ENCODE data around the gene LRRTM4.

Gene LRRTM4

DNA sequence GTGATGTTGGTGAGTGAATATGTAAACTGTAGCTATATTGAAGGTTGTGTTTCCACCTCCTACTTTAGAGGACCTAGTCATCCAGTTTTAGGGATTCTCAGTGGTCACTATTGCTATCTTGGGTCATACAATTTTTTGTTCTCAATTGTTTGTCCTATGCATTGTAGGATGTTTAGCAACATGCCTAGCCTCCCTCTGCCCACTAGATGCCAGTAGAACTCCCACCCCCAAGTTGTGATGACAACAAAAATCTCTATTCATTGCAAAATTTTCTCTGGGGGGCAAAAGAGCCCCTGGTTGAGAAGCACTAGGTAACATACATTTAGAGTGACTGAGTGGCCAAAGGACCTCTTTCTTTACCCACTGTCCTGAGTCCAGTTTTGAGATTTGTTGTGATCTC is 87.3 kb downstream of the LRRTM4 start:
- TF ChIP-seq TAF1 (IDR thresholded peaks at IDR 0.05; ENCODE audit: low read depth, low read length), result no peak
- no peak for TF ChIP-seq PAX5 (IDR thresholded peaks at IDR 0.05; ENCODE audit: insufficient read depth, low read length, severe bottlenecking)
- TF ChIP-seq POLR2AphosphoS5 (IDR thresholded peaks at IDR 0.05; ENCODE audit: low read depth, low read length), result no peak
- TF ChIP-seq SPI1 (IDR thresholded peaks at IDR 0.05; ENCODE audit: low read depth, low read length), result no peak
- TF ChIP-seq POLR2A (IDR thresholded peaks at IDR 0.05; ENCODE audit: low read depth, low read length), result no peak
- TF ChIP-seq POU2F2 (IDR thresholded peaks at IDR 0.05; ENCODE audit: low read depth, low read length), result no peak
- no peak for DNase-seq (ENCODE audit: insufficient read length, low spot score)

DNA sequence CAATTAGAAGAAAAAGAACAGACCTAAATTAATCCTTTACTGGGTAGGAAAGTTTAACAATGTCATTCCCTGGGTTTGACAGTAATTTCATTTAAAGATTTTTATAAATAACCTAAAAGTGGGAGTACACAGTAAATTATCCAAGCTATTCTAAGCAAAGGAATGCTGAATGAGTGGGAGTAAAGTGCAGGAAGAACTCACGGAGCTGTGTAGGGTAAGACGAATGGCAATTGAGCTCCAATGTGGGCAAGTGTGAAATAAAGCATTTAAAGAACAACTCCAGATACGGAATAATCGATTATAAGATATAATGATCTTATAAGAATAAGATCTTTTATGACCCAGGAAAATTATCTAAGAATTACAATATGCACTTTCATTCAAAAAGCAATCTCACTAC is 93.2 kb downstream of the LRRTM4 start:
- DNase-seq (ENCODE audit: insufficient read length, low spot score) (no peak), FAIRE-seq (no peak)
- TF ChIP-seq POU2F2 (IDR thresholded peaks at IDR 0.05; ENCODE audit: low read depth, low read length) (no peak), POLR2AphosphoS5 (IDR thresholded peaks at IDR 0.05; ENCODE audit: low read depth, low read length) (no peak), POLR2A (IDR thresholded peaks at IDR 0.05; ENCODE audit: low read depth, low read length) (no peak), TAF1 (IDR thresholded peaks at IDR 0.05; ENCODE audit: low read depth, low read length) (no peak), SPI1 (IDR thresholded peaks at IDR 0.05; ENCODE audit: low read depth, low read length) (no peak), PAX5 (IDR thresholded peaks at IDR 0.05; ENCODE audit: insufficient read depth, low read length, severe bottlenecking) (no peak)

More for the DNA sequence above, 87.3 kb downstream of the LRRTM4 start:
- no peak for FAIRE-seq

DNA sequence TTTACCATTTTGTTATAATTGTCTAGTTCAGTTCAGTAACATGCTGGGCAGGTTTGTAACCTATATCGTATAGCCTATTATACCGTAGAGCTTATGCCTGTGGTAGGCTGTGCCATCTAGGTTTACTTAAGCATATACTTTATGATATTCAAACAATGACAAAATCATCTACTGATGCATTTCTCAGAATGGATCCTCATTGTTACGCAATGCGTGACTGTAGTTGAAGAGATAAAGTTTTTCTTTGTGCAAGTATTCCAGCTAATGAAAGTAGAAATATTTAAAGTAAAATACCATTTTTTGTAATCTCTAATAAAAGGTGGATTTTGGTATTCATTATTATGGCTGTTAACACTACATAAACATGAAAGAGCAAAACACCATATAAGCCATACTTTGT is 100.2 kb downstream of the LRRTM4 start:
- FAIRE-seq (no peak), DNase-seq (ENCODE audit: insufficient read length, low spot score) (no peak)
- TF ChIP-seq POU2F2 (IDR thresholded peaks at IDR 0.05; ENCODE audit: low read depth, low read length) (no peak), SPI1 (IDR thresholded peaks at IDR 0.05; ENCODE audit: low read depth, low read length) (no peak), POLR2AphosphoS5 (IDR thresholded peaks at IDR 0.05; ENCODE audit: low read depth, low read length) (no peak), TAF1 (IDR thresholded peaks at IDR 0.05; ENCODE audit: low read depth, low read length) (no peak), POLR2A (IDR thresholded peaks at IDR 0.05; ENCODE audit: low read depth, low read length) (no peak), PAX5 (IDR thresholded peaks at IDR 0.05; ENCODE audit: insufficient read depth, low read length, severe bottlenecking) (no peak)

DNA sequence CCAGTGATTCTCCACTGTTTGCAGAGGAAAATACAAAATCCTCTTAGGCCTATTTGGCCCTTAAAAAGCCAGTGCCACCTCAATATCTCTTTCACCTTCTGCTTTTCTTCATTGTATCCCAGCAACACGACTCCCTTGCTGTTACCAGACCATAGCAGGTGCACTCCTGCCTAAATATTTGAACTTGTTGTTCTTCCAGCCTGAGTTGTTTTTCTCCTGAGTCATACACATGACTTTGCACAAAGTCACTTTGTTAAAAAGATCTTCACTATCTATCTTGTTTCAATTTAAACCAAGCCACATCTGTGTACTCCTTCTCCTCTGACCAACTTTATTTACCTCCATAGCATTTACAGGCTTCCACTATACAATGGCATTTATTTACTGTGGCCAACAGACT is 103.6 kb downstream of the LRRTM4 start:
- DNase-seq (ENCODE audit: insufficient read length, low spot score) (no peak), FAIRE-seq (no peak)
- TF ChIP-seq SPI1 (IDR thresholded peaks at IDR 0.05; ENCODE audit: low read depth, low read length) (no peak), TAF1 (IDR thresholded peaks at IDR 0.05; ENCODE audit: low read depth, low read length) (no peak), POLR2AphosphoS5 (IDR thresholded peaks at IDR 0.05; ENCODE audit: low read depth, low read length) (no peak), PAX5 (IDR thresholded peaks at IDR 0.05; ENCODE audit: insufficient read depth, low read length, severe bottlenecking) (no peak), POU2F2 (IDR thresholded peaks at IDR 0.05; ENCODE audit: low read depth, low read length) (no peak), POLR2A (IDR thresholded peaks at IDR 0.05; ENCODE audit: low read depth, low read length) (no peak)

DNA sequence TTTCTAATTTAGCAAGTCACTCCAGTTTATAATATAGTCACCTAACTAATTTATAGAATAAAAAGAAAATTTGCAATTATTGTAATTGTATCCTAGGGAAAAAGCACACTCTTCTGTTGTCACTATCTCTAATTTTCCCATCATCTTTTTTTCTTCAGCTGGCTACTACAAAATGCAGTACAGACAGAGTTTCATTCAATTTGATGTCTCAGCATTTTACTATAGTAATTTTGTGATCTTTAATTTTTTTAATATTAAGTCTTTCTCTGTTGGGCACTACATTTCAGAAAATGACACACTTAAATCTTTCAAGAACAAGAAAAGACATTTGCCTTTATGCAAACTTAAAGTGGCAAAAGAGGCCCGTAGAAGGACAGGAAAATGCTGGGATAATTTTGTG is 118.0 kb downstream of the LRRTM4 start:
- FAIRE-seq (no peak), DNase-seq (ENCODE audit: insufficient read length, low spot score) (no peak)
- no peak for TF ChIP-seq PAX5 (IDR thresholded peaks at IDR 0.05; ENCODE audit: insufficient read depth, low read length, severe bottlenecking)
- no peak for TF ChIP-seq POU2F2 (IDR thresholded peaks at IDR 0.05; ENCODE audit: low read depth, low read length)
- TF ChIP-seq SPI1 (IDR thresholded peaks at IDR 0.05; ENCODE audit: low read depth, low read length), result no peak
- TF ChIP-seq POLR2A (IDR thresholded peaks at IDR 0.05; ENCODE audit: low read depth, low read length), result no peak
- no peak for TF ChIP-seq POLR2AphosphoS5 (IDR thresholded peaks at IDR 0.05; ENCODE audit: low read depth, low read length)
- TF ChIP-seq TAF1 (IDR thresholded peaks at IDR 0.05; ENCODE audit: low read depth, low read length), result no peak

DNA sequence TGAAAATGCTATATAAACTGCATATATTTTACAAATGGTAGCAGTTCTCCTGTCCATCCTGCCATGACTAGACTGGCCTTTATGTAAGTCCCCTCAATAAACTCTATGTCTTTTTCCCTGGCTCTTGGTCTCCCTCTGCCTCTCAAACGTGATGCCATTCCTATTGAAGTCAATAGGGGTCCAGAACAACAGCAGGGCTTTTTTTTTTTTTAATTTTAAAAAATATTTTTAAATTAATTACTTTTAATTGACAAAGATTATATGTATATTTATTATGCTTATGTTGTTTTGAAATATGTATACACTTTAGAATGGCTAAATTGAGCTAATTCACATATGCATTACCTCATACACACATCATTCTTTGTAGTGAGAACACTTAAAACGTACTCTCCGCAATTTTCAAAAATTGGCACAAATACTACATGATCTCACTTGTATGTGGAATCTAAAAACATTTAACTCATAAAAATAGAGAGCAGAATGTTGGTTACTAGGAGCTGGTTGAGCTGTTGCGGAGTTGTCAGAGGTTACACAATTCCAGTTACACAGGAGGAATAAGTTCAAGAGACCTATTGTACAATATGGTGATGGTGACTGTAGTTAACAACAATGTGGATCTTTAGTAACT is 123.1 kb downstream of the LRRTM4 start:
- FAIRE-seq, result no peak
- DNase-seq (ENCODE audit: insufficient read length, low spot score), result no peak
- TF ChIP-seq POLR2A (IDR thresholded peaks at IDR 0.05; ENCODE audit: low read depth, low read length) (no peak), POU2F2 (IDR thresholded peaks at IDR 0.05; ENCODE audit: low read depth, low read length) (no peak), PAX5 (IDR thresholded peaks at IDR 0.05; ENCODE audit: insufficient read depth, low read length, severe bottlenecking) (no peak), POLR2AphosphoS5 (IDR thresholded peaks at IDR 0.05; ENCODE audit: low read depth, low read length) (no peak), SPI1 (IDR thresholded peaks at IDR 0.05; ENCODE audit: low read depth, low read length) (no peak)

DNA sequence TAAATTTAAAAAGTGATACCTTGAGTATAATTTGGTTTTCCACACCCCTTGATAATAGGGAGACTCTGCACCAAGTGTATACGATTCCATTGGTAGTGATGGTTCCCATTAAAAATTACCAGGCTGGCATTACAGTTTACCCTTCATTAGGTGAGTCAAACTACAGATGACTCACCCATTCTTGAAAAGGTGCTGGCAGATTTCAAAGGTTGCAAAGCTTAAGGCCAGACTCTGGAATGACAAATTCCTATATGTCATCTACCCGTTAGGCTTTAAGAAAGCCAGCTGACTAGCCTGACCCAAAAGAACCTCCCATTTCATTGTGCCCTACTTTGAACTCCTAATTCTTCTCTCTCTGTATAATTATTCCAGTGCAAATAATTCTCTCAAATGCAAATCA is 124.4 kb downstream of the LRRTM4 start:
- no peak for FAIRE-seq
- no peak for DNase-seq (ENCODE audit: insufficient read length, low spot score)
- no peak for TF ChIP-seq POLR2A (IDR thresholded peaks at IDR 0.05; ENCODE audit: low read depth, low read length)
- no peak for TF ChIP-seq PAX5 (IDR thresholded peaks at IDR 0.05; ENCODE audit: insufficient read depth, low read length, severe bottlenecking)
- TF ChIP-seq POU2F2 (IDR thresholded peaks at IDR 0.05; ENCODE audit: low read depth, low read length), result no peak
- no peak for TF ChIP-seq SPI1 (IDR thresholded peaks at IDR 0.05; ENCODE audit: low read depth, low read length)
- no peak for TF ChIP-seq TAF1 (IDR thresholded peaks at IDR 0.05; ENCODE audit: low read depth, low read length)

DNA sequence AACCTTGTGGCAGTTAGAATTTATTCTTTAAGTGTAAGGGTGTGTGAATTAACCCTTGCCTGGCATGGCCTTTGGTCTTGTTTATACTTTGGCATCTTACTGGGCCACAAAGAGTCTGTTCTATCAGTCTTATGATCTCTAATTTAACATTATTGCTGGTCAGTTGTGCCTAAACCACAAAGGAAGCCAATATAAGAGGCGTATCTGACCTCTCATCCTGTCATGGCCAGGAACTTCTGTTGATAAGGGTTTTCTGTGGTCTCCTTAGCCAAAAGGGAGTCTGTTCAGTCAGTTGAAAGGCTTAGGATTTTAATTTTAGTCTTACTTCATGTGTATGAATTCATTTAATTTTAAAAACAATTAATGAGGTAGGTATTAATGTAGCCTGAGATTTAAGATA is 127.2 kb downstream of the LRRTM4 start:
- DNase-seq (ENCODE audit: insufficient read length, low spot score) (no peak), FAIRE-seq (no peak)
- TF ChIP-seq POU2F2 (IDR thresholded peaks at IDR 0.05; ENCODE audit: low read depth, low read length), result no peak
- no peak for TF ChIP-seq POLR2AphosphoS5 (IDR thresholded peaks at IDR 0.05; ENCODE audit: low read depth, low read length)
- TF ChIP-seq POLR2A (IDR thresholded peaks at IDR 0.05; ENCODE audit: low read depth, low read length), result no peak
- TF ChIP-seq SPI1 (IDR thresholded peaks at IDR 0.05; ENCODE audit: low read depth, low read length), result no peak
- TF ChIP-seq PAX5 (IDR thresholded peaks at IDR 0.05; ENCODE audit: insufficient read depth, low read length, severe bottlenecking), result no peak
- TF ChIP-seq TAF1 (IDR thresholded peaks at IDR 0.05; ENCODE audit: low read depth, low read length), result no peak

DNA sequence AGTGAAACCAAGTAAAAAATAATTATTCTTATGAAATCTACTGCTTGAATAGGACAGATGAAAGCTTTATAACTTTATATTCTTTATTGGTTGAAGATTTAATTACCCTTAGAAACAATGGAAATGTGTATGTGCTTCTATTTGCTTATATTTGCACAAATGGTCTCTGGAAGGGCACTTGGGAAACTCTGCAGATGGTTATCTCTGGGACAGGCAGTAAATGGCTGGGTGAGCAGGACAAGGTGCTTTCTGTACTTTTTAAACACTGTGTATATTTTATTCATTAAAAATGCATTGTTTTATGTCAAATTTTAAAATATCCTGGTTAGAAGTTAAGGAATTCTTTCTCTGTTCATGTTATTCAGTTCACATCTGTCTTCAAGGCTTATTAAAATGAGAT is 131.1 kb downstream of the LRRTM4 start:
- DNase-seq (ENCODE audit: insufficient read length, low spot score), result no peak
- no peak for TF ChIP-seq PAX5 (IDR thresholded peaks at IDR 0.05; ENCODE audit: insufficient read depth, low read length, severe bottlenecking)
- TF ChIP-seq SPI1 (IDR thresholded peaks at IDR 0.05; ENCODE audit: low read depth, low read length), result no peak
- TF ChIP-seq POLR2AphosphoS5 (IDR thresholded peaks at IDR 0.05; ENCODE audit: low read depth, low read length), result no peak
- no peak for TF ChIP-seq POLR2A (IDR thresholded peaks at IDR 0.05; ENCODE audit: low read depth, low read length)
- no peak for TF ChIP-seq TAF1 (IDR thresholded peaks at IDR 0.05; ENCODE audit: low read depth, low read length)
- no peak for TF ChIP-seq POU2F2 (IDR thresholded peaks at IDR 0.05; ENCODE audit: low read depth, low read length)
- no peak for FAIRE-seq

DNA sequence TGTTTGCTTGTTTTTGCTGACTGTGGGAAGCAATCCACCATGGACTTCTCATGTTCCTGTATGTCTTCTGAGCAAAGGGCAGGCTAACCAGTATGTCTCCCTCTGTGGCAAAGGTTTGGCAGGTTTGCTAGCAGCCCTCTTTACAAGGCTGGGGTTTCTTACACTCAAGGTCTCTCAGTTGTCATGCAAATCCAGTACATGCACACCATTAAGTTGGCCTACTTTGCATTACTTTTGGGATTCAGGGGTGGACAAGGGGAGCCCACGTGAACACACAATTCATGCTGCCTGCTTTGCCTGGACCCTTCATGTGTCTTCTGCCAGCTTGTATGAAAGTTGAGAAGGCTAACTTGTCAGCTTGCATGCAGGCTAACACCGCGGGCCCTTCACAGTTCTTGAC is 134.9 kb downstream of the LRRTM4 start:
- FAIRE-seq (no peak), DNase-seq (ENCODE audit: insufficient read length, low spot score) (no peak)
- TF ChIP-seq PAX5 (IDR thresholded peaks at IDR 0.05; ENCODE audit: insufficient read depth, low read length, severe bottlenecking), result no peak
- no peak for TF ChIP-seq SPI1 (IDR thresholded peaks at IDR 0.05; ENCODE audit: low read depth, low read length)
- TF ChIP-seq TAF1 (IDR thresholded peaks at IDR 0.05; ENCODE audit: low read depth, low read length), result no peak
- no peak for TF ChIP-seq POLR2AphosphoS5 (IDR thresholded peaks at IDR 0.05; ENCODE audit: low read depth, low read length)
- no peak for TF ChIP-seq POU2F2 (IDR thresholded peaks at IDR 0.05; ENCODE audit: low read depth, low read length)
- no peak for TF ChIP-seq POLR2A (IDR thresholded peaks at IDR 0.05; ENCODE audit: low read depth, low read length)

Measured in GM12891 (cell line).